ENCODE results near the gene DUSP19. TPM values are rescaled to one million over a fixed set of nuclear protein-coding genes. Genes with fewer than 3 reads are reported as not detected.
A peak's percentile ranks its signal among the peaks of the same experiment; 100 is the strongest.

DUSP19 gene
- total and polyA plus RNA-seq, 2 of the 13 experiments (the other 11 are each of a cell fraction or from before 2014, with no cell fraction given) = 1.3 to 1.9 TPM

GRCh38 chr2:183124222-183124956, 45.8 kb downstream of the DUSP19 start, which contains the start of gene NUP35 (continued):
- no peak for TF ChIP-seq CHCHD3 (CRISPR knock-in tag; IDR thresholded peaks at IDR 0.05)
- TF ChIP-seq KDM4B (CRISPR knock-in tag; IDR thresholded peaks at IDR 0.05) = 0 out of 2 replicates have a peak, but pooled peaks have one; percentile 10
- TF ChIP-seq KDM3A (CRISPR knock-in tag; IDR thresholded peaks at IDR 0.05; ENCODE audit: low read depth) = peak; percentile 86
- TF ChIP-seq ZNF292 (CRISPR knock-in tag; IDR thresholded peaks at IDR 0.05; ENCODE audit: borderline replicate concordance, low read depth) = no peak; the same call in 1 of the 2 replicates
- TF ChIP-seq DMAP1 (CRISPR knock-in tag; IDR thresholded peaks at IDR 0.05) = peak; percentile 99
- peak; percentile 46 for TF ChIP-seq U2AF1 (optimal IDR thresholded peaks at IDR 0.05; ENCODE audit: low read depth, low read length)
- TF ChIP-seq SOX6 (IDR thresholded peaks at IDR 0.05) = no peak
- TF ChIP-seq SOX6 (CRISPR knock-in tag; IDR thresholded peaks at IDR 0.05) = peak; percentile 76
- no peak for TF ChIP-seq SRSF9 (IDR thresholded peaks at IDR 0.05; ENCODE audit: borderline replicate concordance, insufficient read depth, low read depth, low read length, poor library complexity, severe bottlenecking)
- TF ChIP-seq ZNF230 (CRISPR knock-in tag; IDR thresholded peaks at IDR 0.05) = peak; percentile 57; the same call in 1 of the 2 replicates
- no peak for TF ChIP-seq CHD4 (IDR thresholded peaks at IDR 0.05; ENCODE audit: borderline replicate concordance, low read length)
- TF ChIP-seq SALL1 (CRISPR knock-in tag; IDR thresholded peaks at IDR 0.05) = peak; percentile 81
- no peak for TF ChIP-seq BCLAF1 (IDR thresholded peaks at IDR 0.05)
- TF ChIP-seq ATF1 (CRISPR knock-in tag; IDR thresholded peaks at IDR 0.05) = peak; percentile 92
- TF ChIP-seq HMGXB4 (CRISPR knock-in tag; IDR thresholded peaks at IDR 0.05; ENCODE audit: borderline replicate concordance in 1 of 2, low read depth in 1 of 2) = peak in 1 of 2 experiments; percentile 47; a peak in 2 of 4 replicates
- TF ChIP-seq ATF2 (CRISPR knock-in tag; IDR thresholded peaks at IDR 0.05) = peak; percentile 54; the same call in 1 of the 2 replicates
- no peak for TF ChIP-seq TCF7L2 (IDR thresholded peaks at IDR 0.05; ENCODE audit: low read depth, low read length)
- peak; percentile 93 for TF ChIP-seq TFDP2 (CRISPR knock-in tag; IDR thresholded peaks at IDR 0.05)
- TF ChIP-seq ZNF329 (CRISPR knock-in tag; IDR thresholded peaks at IDR 0.05; ENCODE audit: low read depth) = no peak
